HEK293T (cell line): ENCODE data around the gene PDIA5.

Source experiments
- CTCF ChIA-PET: fragments of 350-600 bp; formaldehyde crosslinking; extraction: SDS; loops from one replicate; lab custom pipeline; 2021; ENCODE audit warnings: antibody characterized with exemption, inconsistent platforms; lab: Yijun Ruan, JAX
- POLR2A ChIA-PET: fragments of 350-600 bp; formaldehyde crosslinking; extraction: SDS; loops from one replicate; lab custom pipeline; 2020; ENCODE audit warnings: antibody characterized with exemption, inconsistent platforms; lab: Yijun Ruan, JAX
- DNase-seq: peaks from one replicate; pipeline ENCODE4 v3.0.0; 2012; ENCODE audit warnings: mixed read lengths; ENCODE audit errors: extremely low spot score
- ARNT ChIP-seq: fragments of 450-650 bp; IDR thresholded peaks from 2 replicates; pipeline ENCODE4 v1.6.1; 2017; ENCODE audit warnings: mild to moderate bottlenecking
- BHLHE40 ChIP-seq: fragments of 450-650 bp; IDR thresholded peaks from 2 replicates; pipeline ENCODE4 v1.6.1; 2016; ENCODE audit warnings: mild to moderate bottlenecking, moderate library complexity, borderline replicate concordance
- CTBP1 ChIP-seq: fragments of 450-650 bp; IDR thresholded peaks from 2 replicates; pipeline ENCODE4 v1.6.1; 2016; ENCODE audit warnings: borderline replicate concordance
- ELF4 ChIP-seq: fragments of 450-650 bp; IDR thresholded peaks from 2 replicates; pipeline ENCODE4 v1.6.1; 2017; ENCODE audit warnings: antibody characterized with exemption
- FOXA1 ChIP-seq: fragments of 450-650 bp; IDR thresholded peaks from 2 replicates; pipeline ENCODE4 v1.6.1; 2016; ENCODE audit warnings: mild to moderate bottlenecking
- FOXK2 ChIP-seq: fragments of 450-650 bp; IDR thresholded peaks from 2 replicates; pipeline ENCODE4 v1.6.1; 2016; ENCODE audit warnings: mild to moderate bottlenecking
- FOXM1 ChIP-seq: fragments of 450-650 bp; IDR thresholded peaks from 2 replicates; pipeline ENCODE4 v1.6.1; 2017; ENCODE audit warnings: mild to moderate bottlenecking, borderline replicate concordance
- HDGF ChIP-seq: fragments of 450-650 bp; IDR thresholded peaks from 2 replicates; pipeline ENCODE4 v1.6.1; 2017; ENCODE audit warnings: antibody characterized with exemption, borderline replicate concordance
- L3MBTL2 ChIP-seq: fragments of 450-650 bp; conservative IDR thresholded peaks from 2 replicates; pipeline ENCODE4 v1.6.1; 2016; ENCODE audit warnings: mild to moderate bottlenecking
- LEF1 ChIP-seq: fragments of 450-650 bp; IDR thresholded peaks from 2 replicates; pipeline ENCODE4 v1.6.1; 2017; ENCODE audit warnings: mild to moderate bottlenecking, borderline replicate concordance
- NFRKB ChIP-seq: fragments of 450-650 bp; IDR thresholded peaks from 2 replicates; pipeline ENCODE4 v1.6.1; 2016; ENCODE audit warnings: mild to moderate bottlenecking, moderate library complexity
- SP1 ChIP-seq: fragments of 450-650 bp; IDR thresholded peaks from 2 replicates; pipeline ENCODE4 v1.6.1; 2017
- SUZ12 ChIP-seq: fragments of 450-650 bp; IDR thresholded peaks from 2 replicates; pipeline ENCODE4 v1.6.1; 2016; ENCODE audit warnings: mild to moderate bottlenecking
- TARDBP ChIP-seq: fragments of 450-650 bp; IDR thresholded peaks from 2 replicates; pipeline ENCODE4 v1.6.1; 2016
- ZNF384 ChIP-seq: fragments of 450-650 bp; IDR thresholded peaks from 2 replicates; pipeline ENCODE4 v1.6.1; 2016
- TF ChIP-seq, protein P1 (sequence below): fragments of 450-650 bp; IDR thresholded peaks from 2 replicates; pipeline ENCODE4 v1.6.1; 2016

PDIA5 gene

DNA sequence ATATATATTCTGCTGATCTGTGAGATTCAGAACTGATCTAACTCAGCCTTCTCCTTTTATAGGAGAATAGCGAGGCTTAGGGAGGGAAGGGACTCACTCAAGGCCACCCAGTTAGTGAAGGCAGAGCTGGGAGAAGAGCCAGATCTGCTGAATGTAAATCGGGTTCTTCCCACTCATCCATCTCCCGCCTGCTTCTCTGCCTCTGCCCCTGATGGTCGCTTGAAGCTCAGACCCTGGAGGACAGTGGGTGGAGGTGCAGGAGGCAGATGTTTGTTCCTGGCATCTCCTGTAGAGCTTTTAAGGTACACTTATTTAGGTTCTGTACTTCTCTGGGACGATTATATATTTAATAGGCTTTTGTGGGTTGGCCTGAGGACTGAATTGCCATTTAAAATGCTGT lies 4.3 kb downstream of the PDIA5 start:
- POLR2A ChIA-PET: interaction anchor here (1.2 kb wide), 1 partner anchor 131 kb away, joined by 5 read pairs; the partner anchor contains the start of gene SEC22A
- CTCF ChIA-PET: interaction anchor here (0.9 kb wide), 1 partner anchor 316 kb away, joined by 3 read pairs; no protein-coding TSS in a partner anchor
- peak; percentile 58 for DNase-seq
- TF ChIP-seq L3MBTL2: no peak
- TF ChIP-seq FOXA1: no peak
- TF ChIP-seq TARDBP: no peak
- no peak for TF ChIP-seq CTBP1
- no peak for TF ChIP-seq ARNT
- no peak for TF ChIP-seq FOXK2

DNA sequence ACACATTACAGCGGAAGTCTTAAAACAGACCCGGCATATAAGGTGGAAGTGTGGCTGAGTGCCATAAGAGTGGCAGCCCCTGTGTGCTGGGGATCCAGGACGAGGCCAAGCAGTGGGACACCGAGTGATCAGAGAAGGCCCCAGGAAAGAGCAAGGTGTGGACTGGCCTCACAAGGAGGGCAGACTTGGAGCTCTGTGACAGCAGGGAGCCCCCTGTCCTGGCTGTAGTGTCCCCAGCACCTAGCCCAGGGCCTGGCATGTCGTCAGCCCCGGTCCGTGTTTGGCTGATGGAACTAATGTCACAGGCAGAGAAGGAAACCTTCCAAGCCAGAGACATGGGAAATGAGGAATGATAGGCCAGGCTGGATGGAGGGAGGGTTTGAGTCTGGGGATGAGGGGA lies 4.8 kb downstream of the PDIA5 start:
- DNase-seq: no peak
- POLR2A ChIA-PET: interaction anchor here (1.2 kb wide), 1 partner anchor 130 kb away, joined by 5 read pairs; the partner anchor contains the start of gene SEC22A
- TF ChIP-seq ZNF384: no peak
- TF ChIP-seq ELF4: no peak
- no peak for TF ChIP-seq SP1
- TF ChIP-seq NFRKB: no peak
- TF ChIP-seq LEF1: no peak
- no peak for TF ChIP-seq FOXA1
- no peak for TF ChIP-seq FOXK2
- TF ChIP-seq, protein P1, sequence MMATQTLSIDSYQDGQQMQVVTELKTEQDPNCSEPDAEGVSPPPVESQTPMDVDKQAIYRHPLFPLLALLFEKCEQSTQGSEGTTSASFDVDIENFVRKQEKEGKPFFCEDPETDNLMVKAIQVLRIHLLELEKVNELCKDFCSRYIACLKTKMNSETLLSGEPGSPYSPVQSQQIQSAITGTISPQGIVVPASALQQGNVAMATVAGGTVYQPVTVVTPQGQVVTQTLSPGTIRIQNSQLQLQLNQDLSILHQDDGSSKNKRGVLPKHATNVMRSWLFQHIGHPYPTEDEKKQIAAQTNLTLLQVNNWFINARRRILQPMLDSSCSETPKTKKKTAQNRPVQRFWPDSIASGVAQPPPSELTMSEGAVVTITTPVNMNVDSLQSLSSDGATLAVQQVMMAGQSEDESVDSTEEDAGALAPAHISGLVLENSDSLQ: no peak
- TF ChIP-seq FOXM1: no peak
- TF ChIP-seq CTBP1: no peak
- no peak for TF ChIP-seq BHLHE40
- TF ChIP-seq HDGF: no peak
- TF ChIP-seq L3MBTL2: no peak
- TF ChIP-seq SUZ12: no peak
- no peak for TF ChIP-seq TARDBP
- CTCF ChIA-PET: interaction anchor here (0.6 to 0.9 kb wide), 2 partner anchors 132 to 317 kb away, joined by 3 read pairs; no protein-coding TSS in a partner anchor

DNA sequence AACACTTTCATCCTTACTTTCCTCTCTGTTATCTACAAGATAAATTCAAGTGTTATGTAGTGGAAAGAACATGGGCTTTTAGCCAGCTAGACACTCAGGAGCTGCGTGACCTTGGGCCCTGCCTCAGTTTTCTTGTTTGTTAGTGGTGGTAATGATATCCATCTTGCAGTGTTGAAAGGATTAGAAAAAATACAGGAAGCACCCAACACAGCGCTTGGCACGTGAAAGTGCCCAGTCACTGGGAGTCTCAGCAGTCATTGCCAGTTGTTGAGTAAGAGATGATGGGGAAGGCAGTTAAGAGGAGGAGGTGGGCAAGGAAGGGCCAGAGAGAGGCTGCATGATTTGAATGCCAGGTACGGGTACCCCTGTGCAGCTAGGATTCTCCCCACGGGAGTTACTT lies 5.3 kb downstream of the PDIA5 start:
- ChIA-PET CTCF (interaction anchor here (0.6 kb wide), 1 partner anchor 131 kb away, joined by 3 read pairs; no protein-coding TSS in a partner anchor), POLR2A (no interaction called here)
- no peak for TF ChIP-seq TARDBP
- no peak for DNase-seq

DNA sequence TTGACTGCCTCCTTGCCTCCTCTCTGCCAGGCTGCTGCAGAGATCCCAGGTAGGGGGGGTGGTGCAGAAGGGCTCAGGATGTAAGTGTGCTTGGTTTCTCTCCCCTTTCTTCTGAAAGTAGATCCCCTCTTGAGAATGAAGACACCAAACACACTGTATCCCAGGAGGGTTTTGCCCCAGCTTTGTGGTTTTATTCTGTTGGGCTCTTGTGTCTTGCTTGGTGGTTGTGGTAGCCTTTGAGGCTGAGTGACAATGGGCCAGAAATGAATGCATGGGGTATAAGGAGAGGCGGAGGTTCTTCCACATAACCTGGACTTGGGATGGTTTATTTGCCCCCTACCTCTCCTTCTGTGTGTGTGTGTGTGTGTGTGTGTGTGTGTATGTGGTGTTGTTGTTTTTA lies 5.7 kb downstream of the PDIA5 start:
- no peak for TF ChIP-seq FOXK2
- TF ChIP-seq TARDBP: no peak
- no peak for TF ChIP-seq LEF1
- no peak for TF ChIP-seq SUZ12
- no peak for TF ChIP-seq BHLHE40
- no peak for TF ChIP-seq CTBP1
- no peak for TF ChIP-seq NFRKB
- no peak for TF ChIP-seq SP1
- TF ChIP-seq HDGF: no peak
- TF ChIP-seq ARNT: no peak
- TF ChIP-seq ELF4: no peak
- TF ChIP-seq L3MBTL2: no peak
- TF ChIP-seq FOXM1: no peak
- no peak for TF ChIP-seq ZNF384
- no peak for TF ChIP-seq FOXA1
- TF ChIP-seq, protein P1: no peak
- no peak for DNase-seq
- ChIA-PET CTCF (no interaction called here), POLR2A (no interaction called here)

DNA sequence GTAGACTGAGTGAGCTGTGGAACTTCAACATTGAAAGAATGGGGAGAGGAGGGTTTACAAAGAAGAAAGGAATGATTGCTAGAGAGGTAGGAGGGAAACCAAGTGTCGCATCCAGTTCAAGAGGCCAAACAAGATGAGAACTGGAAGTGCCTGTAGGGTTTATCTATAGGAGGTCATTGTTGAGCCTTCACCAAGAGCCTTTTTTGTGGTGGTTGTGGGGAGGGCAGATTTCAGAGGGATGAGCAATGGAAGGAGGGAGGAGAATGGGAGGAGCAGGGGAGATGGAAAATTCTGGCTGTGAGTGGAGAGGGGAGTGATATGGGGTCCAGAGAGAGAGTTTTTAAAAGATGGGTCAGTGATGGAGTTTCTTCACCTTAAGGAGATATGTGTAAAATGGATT lies 8.5 kb downstream of the PDIA5 start:
- POLR2A ChIA-PET: no interaction called here
- DNase-seq: no peak
- no peak for TF ChIP-seq SUZ12
- TF ChIP-seq L3MBTL2: no peak
- no peak for TF ChIP-seq BHLHE40
- no peak for TF ChIP-seq NFRKB
- TF ChIP-seq LEF1: no peak
- no peak for TF ChIP-seq ELF4
- no peak for TF ChIP-seq FOXK2
- TF ChIP-seq, protein P1: no peak
- no peak for TF ChIP-seq TARDBP
- TF ChIP-seq HDGF: no peak
- TF ChIP-seq FOXA1: no peak
- TF ChIP-seq ZNF384: no peak
- TF ChIP-seq ARNT: no peak
- TF ChIP-seq SP1: no peak
- CTCF ChIA-PET: interaction anchor here (0.6 kb wide), 1 partner anchor 1544 kb away, joined by 3 read pairs; no protein-coding TSS in a partner anchor

DNA sequence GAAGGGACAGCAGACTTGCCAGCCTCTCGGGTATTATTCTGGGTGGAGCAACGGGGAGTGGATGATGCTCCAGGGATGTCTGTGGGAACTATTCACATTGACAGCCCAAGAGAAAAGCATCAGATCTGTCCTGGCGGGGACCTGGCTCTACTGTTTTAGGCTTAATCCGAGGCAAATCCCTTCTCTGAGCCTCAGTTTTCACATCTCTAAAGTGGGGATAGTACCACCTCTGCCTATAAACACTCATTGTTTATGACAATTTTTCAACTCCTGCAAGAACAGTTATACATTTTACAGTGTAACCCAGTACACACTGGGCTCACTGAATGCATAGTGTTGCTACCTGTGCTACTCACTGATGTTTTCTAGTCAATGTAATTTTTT lies 9.3 kb downstream of the PDIA5 start:
- TF ChIP-seq, protein P1: no peak
- TF ChIP-seq BHLHE40 (no peak), FOXM1 (no peak), CTBP1 (no peak), ARNT (no peak), FOXA1 (no peak)
- DNase-seq: no peak
- ChIA-PET CTCF (interaction anchor here (1.1 kb wide), 1 partner anchor 8 kb away, joined by 3 read pairs; no protein-coding TSS in a partner anchor), POLR2A (interaction anchor here (2.7 kb wide), 1 partner anchor 9 kb away, joined by 13 read pairs; the partner anchor contains the start of gene PDIA5)
